T1000 (cell line): Measurements from ENCODE around the gene TRMT1.
"Not testable (repeated sequence)": the region's sequence is repeated elsewhere in the genome, so short reads cannot be mapped to it uniquely, and the experiment has no call there.

Source experiments
- DNase-seq: peaks from one replicate; lab custom pipeline; 2025; ENCODE audit warnings: mixed read lengths; lab: John Stamatoyannopoulos, UW

Gene TRMT1

DNA sequence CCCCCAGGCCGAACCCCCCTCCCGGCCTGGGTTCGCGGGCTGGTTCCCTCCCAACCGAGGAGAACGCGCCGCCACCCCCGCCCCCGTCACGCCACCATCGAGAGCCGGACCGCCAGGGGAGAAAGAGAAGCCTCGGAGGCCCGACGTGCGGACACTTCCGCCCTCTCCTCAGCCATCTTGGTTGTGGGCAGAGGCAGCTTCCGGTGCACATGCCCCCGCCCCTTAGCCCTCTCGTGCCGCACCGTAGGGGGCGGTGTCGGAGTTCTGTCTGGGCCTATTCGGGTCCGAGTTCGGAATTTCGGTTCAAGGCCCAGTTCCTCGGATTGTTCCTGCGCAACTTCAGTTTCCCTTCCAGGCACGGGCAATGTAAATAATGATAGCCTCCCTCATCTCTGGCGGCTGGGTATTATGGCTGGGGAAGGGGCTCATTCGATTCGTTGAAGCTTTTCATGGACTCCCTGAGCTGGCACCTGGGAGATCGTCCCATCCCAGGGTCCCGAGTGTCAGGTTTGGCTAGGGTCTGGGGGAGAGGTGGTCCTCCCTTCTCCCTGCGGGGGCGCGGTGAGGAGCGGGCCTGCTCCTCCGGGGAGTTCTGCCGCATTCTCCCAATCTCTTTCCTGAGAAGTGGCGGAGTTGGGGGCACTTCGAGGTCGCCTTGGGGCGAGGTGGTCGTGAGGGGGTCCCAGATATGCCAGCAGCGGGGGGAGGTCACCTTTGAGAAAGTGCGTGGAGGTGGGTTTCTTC lies 33.8 kb upstream of the TRMT1 start, which contains the start of the genes IER2 and STX10:
IER2 (plus strand) TSS at position 225 of the 744 bp plus-strand sequence. CDS start 2,776 bp downstream, outside the sequence.
STX10 (minus strand) TSS at position 189 of the 744 bp plus-strand sequence. CDS start 202 bp downstream, outside the sequence.
- DNase-seq, result peak; percentile 80

DNA sequence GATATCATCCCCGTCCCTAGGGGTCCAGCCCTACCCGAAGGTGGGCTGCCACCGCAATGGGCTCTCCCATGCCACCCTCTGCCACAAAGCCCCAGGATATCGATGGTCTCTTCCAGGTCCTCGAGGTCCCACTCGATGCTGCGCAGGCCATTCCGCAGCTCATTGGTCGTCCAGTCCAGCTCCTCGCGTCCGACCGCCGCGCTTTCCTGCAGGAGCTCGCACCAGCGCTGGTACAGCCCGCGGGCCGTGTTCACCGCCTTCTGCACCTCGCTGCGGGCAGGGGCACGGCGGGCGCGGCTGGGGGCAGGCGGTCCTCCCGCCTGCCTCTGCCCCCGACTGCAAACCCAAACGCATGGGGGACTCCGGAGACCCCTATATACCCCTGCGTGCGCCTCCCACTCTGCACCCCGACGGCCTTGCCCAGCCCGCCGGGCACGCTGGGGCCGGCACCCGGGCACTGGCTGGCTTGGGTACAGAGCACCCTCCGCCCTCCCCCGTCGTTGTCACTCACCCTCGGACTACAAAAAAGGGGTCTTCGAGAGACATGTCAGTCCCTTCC lies 33.2 kb upstream of the TRMT1 start:
- peak; percentile 46 for DNase-seq

DNA sequence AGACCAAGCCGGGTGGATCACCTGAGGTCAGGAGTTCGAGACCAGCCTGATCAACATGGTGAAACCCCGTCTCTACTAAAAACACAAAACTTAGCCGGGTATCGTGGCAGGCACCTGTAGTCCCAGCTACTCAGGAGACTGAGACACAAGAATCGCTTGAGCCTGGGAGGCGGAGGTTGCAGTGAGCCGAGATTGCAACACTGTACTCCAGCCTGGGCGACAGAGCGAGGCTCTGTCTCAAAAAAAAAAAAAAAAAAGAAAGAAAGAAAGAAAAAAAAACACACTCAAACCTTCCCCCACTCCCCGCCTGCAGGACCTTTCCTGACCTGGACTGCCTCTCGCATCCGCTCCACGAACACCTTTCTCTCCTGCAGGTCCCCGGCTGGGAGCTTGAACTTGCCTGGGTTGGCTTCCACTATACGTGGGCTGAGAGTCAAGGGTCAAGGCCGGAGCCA lies 32.7 kb upstream of the TRMT1 start:
- DNase-seq, result not testable (repeated sequence)

DNA sequence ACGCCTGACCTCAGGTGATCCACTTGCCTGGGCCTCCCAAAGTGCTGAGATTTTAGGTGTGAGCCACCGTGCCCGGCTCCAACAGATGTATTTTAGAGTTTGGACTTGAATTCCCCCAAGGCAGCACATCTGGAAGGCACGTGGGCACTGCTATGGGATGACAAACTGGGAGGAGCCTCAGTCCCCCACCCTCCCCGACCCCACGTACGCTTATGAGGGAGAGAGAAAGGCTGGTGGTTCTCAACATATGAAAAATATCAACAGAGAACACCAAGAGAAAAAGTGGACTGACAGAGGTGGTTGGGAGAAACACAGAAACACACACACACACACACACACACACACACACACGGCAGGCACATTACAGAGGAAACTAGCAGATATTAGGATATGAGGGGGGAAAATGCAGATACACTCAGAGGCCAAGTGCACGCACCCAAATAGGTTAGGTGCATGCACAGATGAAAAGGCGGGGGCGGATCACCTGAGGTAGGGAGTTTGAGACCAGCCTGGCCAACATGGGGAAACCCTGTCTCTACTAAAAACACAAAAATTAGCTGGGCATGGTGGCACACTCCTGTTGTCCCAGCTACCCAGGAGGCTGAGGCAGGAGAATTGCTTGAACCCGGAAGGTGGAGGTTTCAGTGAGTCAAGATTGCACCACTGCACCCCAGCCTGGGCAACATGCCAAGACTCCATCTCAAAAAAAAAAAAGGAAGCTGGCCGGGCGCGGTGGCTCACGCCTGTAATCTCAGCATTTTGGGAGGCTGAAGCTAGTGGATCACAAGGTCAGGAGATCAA lies 30.4 kb upstream of the TRMT1 start:
- DNase-seq, result no peak

DNA sequence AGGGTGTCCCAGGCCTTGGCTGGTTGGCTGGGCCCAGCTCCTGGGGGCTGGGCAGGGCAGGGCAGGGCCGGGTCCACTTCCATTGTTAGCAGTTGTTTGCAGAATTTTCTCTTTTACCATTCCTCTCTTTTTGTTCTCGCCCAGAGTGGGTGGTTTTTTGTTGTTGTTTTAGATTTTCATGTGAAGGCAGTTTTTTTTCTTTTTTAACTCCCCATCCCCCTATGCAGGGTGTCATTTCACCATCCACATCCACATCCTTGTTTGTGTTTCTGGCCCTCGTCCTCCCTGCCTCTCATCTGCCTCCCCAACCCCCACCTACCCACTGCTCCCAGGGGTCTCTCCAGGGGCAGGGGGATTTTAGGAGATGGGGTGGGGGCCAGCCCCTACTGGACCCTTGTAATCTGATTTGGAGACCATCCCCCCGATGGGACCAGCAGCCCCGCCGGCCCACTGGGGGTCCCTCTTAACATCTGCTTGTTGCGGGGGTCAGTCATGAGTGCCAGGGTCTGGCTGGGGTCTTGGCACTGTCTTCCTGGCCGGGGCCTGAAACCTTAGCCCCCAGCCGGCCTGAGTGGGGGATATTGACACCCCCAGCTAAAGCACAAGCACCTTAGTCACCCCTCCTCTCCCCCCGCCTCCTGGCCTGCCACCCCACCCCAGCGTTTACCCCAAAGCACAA lies 23.2 kb upstream of the TRMT1 start:
- DNase-seq, result no peak

DNA sequence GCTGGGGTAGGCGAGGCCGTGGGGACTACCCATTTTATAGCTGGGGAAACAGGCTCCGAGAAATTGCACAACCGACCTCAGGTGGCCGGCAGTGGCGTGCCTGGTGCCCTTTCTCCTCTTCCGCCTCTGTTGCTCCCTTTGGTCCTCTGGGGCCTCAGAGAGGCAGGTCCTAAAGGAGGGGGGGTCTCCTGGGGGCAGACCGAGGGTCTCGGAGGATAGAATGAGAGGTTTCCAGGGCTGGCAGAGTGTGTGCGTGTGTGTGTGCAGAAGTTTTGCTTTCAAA lies 22.3 kb upstream of the TRMT1 start:
- no peak for DNase-seq

DNA sequence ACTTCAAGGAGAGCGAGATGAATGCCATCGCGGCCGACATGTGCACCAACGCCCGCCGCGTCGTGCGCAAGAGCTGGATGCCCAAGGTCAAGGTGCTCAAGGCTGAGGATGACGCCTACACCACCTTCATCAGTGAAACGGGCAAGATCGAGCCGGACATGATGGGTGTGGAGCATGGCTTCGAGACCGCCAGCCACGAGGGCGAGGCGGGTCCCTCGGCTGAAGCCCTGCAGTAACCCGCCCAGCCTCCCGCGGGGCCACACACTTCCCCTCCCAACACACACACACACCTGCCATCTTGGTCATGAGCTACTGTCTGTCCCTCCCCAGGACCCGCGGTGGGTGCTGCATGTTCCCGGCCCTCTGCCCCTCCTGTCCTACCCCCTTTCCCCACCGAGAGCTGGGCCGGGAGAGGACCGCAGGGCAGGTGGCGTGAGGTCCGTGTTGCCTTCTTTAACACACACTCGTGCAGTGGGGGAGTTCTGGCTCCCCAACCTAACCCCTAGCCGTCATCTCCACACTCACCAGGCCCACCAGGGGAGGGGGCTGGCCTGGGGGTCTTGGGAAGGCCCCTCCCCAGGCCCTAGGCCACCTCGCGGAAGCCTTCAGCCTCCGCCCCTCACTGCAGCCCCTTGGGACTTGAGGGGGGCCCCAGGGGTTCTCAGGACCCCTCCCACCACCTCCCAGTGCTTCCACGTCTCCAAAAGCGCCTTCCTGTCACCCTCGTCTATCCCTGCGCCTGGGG lies 21.8 kb upstream of the TRMT1 start:
- DNase-seq, result no peak

DNA sequence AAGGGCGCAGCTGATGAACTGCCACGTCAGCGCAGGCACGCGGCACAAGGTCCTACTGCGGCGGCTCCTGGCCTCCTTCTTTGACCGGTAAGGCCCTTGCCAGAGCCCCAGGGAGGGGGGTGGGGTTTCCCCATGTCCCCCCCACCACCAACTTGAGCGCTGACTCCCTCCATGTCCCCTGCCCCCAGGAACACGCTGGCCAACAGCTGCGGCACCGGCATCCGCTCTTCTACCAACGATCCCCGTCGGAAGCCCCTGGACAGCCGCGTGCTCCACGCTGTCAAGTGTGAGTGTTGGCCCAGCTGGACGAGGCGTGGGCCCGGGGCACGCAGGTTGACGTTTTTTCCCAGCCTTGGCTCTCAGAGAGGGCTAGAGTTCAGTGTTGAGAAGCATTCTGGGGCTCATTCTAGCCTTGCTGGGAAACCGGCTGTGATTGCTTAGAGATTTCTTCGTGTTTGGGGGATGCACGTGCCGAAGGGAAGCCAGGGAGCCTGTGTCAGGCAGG lies 20.8 kb upstream of the TRMT1 start:
- no peak for DNase-seq

DNA sequence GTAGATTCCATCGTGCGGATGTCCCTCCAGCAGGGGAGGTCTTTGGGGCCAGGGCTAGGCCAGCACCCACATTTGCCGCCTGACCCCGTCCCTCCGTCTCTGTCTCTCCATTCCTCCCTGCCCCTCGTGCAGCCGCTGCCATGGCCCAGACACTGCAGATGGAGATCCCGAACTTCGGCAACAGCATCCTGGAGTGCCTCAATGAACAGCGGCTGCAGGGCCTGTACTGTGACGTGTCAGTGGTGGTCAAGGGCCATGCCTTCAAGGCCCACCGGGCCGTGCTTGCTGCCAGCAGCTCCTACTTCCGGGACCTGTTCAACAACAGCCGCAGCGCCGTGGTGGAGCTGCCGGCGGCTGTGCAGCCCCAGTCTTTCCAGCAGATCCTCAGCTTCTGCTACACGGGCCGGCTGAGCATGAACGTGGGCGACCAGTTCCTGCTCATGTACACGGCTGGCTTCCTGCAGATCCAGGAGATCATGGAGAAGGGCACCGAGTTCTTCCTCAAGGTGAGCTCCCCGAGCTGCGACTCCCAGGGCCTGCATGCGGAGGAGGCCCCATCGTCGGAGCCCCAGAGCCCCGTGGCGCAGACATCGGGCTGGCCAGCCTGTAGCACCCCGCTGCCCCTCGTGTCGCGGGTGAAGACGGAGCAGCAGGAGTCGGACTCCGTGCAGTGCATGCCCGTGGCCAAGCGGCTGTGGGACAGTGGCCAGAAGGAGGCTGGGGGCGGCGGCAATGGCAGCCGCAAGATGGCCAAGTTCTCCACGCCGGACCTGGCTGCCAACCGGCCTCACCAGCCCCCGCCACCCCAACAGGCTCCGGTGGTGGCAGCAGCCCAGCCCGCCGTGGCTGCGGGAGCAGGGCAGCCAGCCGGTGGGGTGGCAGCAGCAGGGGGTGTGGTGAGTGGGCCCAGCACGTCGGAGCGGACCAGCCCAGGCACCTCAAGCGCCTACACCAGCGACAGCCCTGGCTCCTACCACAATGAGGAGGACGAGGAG lies 18.8 kb upstream of the TRMT1 start:
- no peak for DNase-seq

DNA sequence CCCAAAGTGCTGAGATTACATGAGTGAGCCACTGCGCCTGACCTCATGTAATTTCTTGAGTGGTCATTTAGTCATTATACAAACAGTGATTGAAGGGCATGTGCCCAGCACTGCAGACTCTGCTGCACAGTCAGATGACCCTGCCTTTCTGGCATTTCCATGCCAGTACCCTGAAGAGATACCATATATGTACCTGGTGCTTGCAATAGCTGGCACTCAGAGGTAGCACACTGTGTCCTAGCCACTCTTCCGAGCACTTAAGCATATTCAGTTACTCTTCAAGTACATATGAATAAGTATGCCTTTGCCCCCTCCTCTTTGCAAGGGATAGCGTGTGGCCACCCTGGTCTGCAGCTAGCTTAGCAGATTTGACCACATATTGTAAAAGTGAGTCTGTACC lies 18.1 kb upstream of the TRMT1 start:
- DNase-seq, result no peak

DNA sequence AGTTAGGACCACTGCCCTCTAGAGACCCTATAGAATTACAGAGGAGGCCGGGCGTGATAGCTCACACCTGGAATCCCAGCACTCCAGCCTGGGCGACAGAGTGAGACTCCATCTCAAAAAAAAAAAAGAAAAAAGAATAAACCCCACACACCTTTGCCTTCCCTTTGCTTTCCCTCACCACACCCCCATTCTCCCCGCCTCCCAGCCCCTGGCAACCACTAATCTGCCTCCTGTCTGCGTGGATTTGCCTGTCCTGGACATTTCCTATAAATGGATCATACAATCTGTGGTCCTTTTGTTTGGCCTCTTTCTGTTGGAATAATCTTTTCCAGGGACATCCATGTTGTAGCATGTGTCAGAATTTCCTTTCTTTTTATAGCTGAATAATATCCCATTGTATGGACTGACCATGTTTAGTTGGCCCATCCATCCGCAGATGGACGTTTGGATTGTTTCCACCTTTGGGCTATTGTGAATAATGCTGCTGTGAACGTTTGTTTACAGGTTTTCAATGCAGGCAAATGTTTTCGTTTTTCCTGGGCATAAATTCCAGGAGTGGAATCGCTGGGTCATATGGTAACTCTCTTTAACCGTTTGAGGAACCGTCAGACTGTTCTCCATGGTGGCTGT lies 16.8 kb upstream of the TRMT1 start:
- DNase-seq, result no peak

DNA sequence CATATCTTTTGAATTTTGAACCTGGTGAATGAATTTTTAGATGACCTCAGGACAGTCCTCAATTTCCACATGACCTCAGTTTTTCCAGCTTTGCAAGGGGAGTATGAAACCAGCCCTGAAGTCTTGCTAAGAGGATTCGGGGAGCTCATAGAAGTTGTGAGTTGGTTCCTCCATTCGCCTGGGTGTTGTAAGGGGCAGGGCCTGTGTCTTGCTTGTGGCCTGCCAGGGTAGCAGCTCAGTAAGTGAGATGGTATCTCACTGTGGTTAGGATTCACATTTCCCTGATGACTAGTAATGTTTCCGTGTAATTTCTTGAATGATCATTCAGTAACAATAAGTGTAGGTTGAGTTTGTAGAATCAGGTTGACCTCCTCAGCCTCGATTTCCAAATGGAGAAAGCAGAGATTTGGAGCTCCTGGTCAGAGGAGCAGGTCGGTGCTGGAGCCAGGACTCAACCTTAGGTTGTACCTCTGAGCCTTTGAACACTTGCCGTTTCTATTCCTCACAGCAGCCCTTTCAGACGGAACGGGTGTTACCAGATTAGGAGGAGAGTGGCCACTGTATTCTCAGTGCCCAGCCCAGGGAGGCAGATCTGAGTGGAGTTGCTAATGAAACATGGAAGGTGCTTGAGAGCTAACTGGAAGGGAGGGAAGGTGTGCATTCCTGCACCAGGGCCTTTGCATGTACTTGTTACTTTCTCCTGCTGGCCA lies 16.1 kb upstream of the TRMT1 start:
- DNase-seq, result no peak

DNA sequence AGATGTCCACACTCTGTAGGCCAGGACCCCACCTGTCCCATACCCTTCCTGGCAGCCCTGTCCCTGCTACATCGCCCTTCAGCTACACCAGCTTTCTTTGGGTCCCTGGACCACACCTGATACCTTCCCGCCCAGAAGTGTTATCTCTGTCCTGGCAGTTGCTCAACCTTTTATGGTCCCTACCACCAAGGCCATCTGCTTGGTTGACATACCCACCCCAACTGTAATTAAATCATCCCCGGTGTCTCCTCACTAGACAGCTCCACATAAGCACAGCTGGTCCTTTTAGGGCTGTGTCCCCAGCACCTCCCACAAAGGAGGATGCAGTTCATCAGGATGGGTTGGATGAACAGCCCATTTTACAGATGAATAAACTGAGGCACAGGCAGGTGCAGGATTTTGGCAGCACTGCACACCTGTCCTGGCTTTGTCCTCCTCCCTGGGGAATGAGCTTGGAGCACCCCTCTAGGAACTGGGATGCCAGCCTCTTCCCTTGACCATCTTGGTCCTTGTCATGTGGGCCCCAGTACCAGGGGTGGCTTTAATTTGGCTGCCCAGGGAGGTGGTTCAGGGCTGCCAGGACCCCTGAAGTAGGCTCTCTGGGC lies 14.4 kb upstream of the TRMT1 start:
- no peak for DNase-seq

DNA sequence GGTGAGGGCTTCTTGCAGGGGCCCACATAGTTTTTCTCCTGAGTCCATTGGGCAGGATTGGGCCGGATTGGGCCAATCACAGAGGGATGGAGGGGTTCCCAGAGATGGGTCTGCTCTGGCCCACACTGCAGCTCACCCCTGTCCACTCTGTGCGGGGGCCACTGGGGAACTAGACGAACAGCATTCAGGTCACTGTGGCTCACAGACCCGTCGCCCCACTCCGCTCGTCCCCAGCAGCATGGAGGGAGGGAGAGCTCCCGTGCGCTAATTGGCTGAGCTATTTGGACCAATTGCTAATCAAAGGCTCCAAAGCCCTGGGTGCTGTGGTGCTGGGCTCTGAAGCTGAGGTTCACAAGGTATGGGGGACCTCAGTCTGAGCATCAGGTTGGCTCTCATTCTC lies 12.8 kb upstream of the TRMT1 start:
- no peak for DNase-seq

DNA sequence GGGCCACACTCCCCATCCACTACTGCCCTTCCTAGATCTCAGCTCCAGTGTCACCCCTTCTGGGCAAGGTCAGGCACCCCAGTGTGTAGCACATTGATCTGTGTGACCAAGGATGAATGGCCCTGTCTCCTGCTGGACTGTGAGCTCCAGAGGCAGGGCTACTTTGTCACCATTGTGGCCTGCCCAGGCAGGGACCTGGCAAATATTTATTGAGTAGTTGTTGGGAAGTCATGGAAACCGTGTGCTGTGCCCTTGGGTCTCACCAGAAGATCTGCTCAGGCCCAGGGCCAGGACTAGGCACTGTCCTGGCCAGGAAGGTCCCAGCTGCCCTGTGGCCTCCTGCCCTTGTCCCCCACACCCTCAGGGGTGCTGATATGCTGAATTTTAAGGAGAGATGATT lies 12.0 kb upstream of the TRMT1 start:
- no peak for DNase-seq

DNA sequence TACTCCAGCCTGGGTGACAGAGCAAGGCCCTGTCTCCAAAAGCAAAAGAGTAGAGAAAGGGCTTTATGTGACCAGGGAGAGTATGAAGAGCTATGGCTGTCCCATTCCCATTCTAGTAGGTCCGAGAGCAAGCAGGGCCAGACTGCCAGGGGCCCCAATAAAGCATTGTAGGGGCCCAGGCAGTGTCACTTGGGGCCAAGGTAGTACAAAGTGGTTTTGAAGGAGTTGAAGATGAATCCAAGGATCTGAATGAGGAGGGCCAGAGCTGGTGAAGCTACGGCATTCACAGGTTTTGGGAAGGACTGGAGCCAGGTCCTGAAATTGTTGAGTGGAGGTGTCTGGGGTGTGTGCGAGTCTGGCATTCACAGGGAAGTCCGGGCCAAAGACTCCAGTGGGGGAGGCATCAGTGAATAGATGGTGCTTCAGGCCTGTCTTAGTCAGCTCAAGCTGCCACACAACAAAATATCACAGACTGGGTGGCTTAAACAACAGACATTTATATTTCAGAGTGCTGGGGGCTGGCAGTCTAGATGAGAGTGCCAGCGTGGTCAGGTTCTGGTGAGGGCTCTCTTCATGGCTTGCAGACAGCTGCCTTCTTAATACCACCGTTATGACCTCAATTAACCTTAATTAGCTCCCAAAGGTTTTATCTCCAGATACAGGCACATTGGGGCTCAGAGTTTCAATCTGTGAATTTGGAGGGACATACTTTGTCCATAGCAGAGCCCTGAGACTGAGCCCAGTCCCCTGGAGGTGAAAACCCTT lies 11.5 kb upstream of the TRMT1 start:
- DNase-seq, result no peak

DNA sequence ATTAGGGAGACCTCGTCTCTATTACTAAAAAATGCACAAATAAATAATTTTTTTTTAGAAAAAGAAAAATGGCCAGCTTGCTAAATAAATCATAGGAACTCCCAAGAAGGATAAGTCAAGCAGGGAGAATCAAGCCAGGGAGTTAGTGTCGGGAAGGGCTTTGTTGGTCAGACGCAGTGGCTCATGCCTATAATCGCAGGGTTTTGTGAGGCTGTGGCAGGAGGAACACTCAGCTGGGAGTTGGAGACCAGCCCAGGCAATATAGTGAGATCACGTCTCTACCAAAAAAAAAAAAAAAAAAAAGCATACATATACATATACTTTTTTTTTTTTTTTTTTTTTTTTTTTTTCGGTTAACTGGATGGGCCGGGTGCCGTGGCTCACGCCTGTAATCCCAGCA lies 10.5 kb upstream of the TRMT1 start:
- DNase-seq, result no peak
